ENCODE measurements around the gene INTS6. TPM values are rescaled to one million over a fixed set of nuclear protein-coding genes. Genes with fewer than 3 reads are reported as not detected.

The INTS6 gene
- total and polyA plus RNA-seq, 2 donors (not counting 1 experiment from before 2014, with no cell fraction given) = 15.4 to 74.7 TPM

DNA sequence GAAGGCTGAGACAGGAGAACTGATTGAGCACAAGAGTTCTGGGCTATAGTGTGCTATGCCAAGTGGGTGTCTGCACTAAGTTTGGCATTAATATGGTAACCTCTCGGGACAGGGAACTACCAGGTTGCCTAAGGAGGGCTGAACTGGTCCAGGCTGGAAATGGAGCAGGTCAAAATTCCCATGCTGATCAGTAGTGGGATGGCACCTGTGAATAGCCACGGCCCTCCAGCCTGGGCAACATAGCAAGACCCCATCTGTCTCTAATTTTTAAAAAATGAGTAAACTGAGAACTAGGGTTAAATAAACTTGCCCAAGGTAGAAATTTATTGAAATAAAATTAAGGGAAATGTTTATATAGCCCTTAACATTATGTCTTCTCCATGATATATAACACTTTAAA, 17.0 kb upstream of the INTS6 start:
- Histone ChIP-seq H3K4me2 (replicated peaks; ENCODE audit: low read depth, low read length, poor library complexity, severe bottlenecking) (no peak overlapping the region), H3K79me2 (ENCODE audit: control insufficient read depth, insufficient read depth, low read length) (no peaks in the 10 kb centered on the region), H4K20me1 (ENCODE audit: control insufficient read depth, insufficient read depth, low read length, poor library complexity, severe bottlenecking) (no peaks in the 10 kb centered on the region), H3K4me3 (ENCODE audit: control extremely low read depth in 1 of 5, extremely low read depth in 1 of 5, insufficient read depth in 1 of 5, low read depth in 2 of 5, low read length in 4 of 5) (no peak overlapping the region), H3K27ac (ENCODE audit: low read length in 2 of 2) (no peak overlapping the region), H2AFZ (ENCODE audit: insufficient read depth, low read depth, low read length, poor library complexity, severe bottlenecking) (no peak overlapping the region), H3K27me3 (replicated peaks in 1 of 4; ENCODE audit: control extremely low read depth in 1 of 4, control insufficient read depth in 3 of 4, insufficient read depth in 4 of 4, low read length in 3 of 4) (no peaks in the 10 kb centered on the region), H3K36me3 (replicated peaks in 1 of 2; ENCODE audit: control extremely low read depth in 1 of 2, control insufficient read depth in 1 of 2, extremely low read depth in 1 of 2, insufficient read depth in 2 of 2, low read length in 1 of 2) (no peaks in the 10 kb centered on the region), H3K4me1 (ENCODE audit: control insufficient read depth in 2 of 2, insufficient read depth in 2 of 2, low read length in 2 of 2) (no peaks in the 10 kb centered on the region), H3K9ac (ENCODE audit: low read length) (no peak overlapping the region), H3K9me3 (ENCODE audit: control extremely low read depth in 1 of 3, control insufficient read depth in 2 of 3, insufficient read depth in 1 of 3, low read length in 2 of 3) (no peaks in the 10 kb centered on the region)
- Mint-ChIP-seq H3K4me1 (no peaks in the 10 kb centered on the region), H3K4me3 (no peak overlapping the region), H3K27ac (no peak overlapping the region), H3K27me3 (no peaks in the 10 kb centered on the region), H3K9me3 (ENCODE audit: insufficient read depth) (no peaks in the 10 kb centered on the region)
- POLR2A ChIA-PET = no interaction called here
- DNase-seq (no peak), ATAC-seq (ENCODE audit: low read depth) (no peak)
- intact Hi-C loops (cut with micrococcal nuclease) = no loop called here
- CTCF ChIA-PET = no interaction called here
- TF ChIP-seq, protein P1, sequence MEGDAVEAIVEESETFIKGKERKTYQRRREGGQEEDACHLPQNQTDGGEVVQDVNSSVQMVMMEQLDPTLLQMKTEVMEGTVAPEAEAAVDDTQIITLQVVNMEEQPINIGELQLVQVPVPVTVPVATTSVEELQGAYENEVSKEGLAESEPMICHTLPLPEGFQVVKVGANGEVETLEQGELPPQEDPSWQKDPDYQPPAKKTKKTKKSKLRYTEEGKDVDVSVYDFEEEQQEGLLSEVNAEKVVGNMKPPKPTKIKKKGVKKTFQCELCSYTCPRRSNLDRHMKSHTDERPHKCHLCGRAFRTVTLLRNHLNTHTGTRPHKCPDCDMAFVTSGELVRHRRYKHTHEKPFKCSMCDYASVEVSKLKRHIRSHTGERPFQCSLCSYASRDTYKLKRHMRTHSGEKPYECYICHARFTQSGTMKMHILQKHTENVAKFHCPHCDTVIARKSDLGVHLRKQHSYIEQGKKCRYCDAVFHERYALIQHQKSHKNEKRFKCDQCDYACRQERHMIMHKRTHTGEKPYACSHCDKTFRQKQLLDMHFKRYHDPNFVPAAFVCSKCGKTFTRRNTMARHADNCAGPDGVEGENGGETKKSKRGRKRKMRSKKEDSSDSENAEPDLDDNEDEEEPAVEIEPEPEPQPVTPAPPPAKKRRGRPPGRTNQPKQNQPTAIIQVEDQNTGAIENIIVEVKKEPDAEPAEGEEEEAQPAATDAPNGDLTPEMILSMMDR (IDR thresholded peaks at IDR 0.05) = no peak
- TF ChIP-seq EZH2 (IDR thresholded peaks at IDR 0.05; ENCODE audit: borderline replicate concordance, insufficient read depth, low read depth, low read length, poor library complexity, severe bottlenecking) = no peak
- 100% methylated on average over 1 of the region's 2 CpGs for WGBS (ENCODE audit: insufficient coverage)

DNA sequence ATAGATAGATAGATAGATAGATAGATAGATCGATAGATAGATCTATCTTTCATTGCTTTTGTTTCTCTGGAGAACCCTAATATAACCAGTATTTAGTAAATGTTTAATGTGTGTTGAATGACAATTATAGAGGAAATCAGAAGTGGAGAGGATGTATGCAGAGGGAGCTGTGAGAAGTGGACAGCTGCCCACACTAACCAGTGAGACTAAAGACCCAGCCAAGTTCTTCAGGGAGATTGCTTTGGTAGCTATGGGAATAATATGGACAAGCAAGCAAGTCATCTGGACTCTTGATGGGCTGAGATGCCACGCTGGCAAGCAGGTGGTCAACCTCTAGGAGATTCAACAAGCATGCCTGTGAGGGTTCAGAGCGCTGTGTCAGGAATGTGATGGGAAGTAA, 14.9 kb upstream of the INTS6 start:
- no peaks in the 10 kb centered on the region for H3K9me3 ChIP-seq (ENCODE audit: control extremely low read depth in 1 of 3, control insufficient read depth in 2 of 3, insufficient read depth in 1 of 3, low read length in 2 of 3)
- no peaks in the 10 kb centered on the region for H3K36me3 ChIP-seq (replicated peaks in 1 of 2; ENCODE audit: control extremely low read depth in 1 of 2, control insufficient read depth in 1 of 2, extremely low read depth in 1 of 2, insufficient read depth in 2 of 2, low read length in 1 of 2)
- ChIA-PET POLR2A (no interaction called here), CTCF (no interaction called here)
- Mint-ChIP-seq H3K9me3 (ENCODE audit: insufficient read depth) (no peaks in the 10 kb centered on the region), H3K27me3 (no peaks in the 10 kb centered on the region), H3K27ac (no peak overlapping the region), H3K4me1 (no peaks in the 10 kb centered on the region), H3K4me3 (no peak overlapping the region)
- intact Hi-C loops (cut with micrococcal nuclease) = no loop called here
- TF ChIP-seq, protein P1 (IDR thresholded peaks at IDR 0.05) = no peak
- no peak for TF ChIP-seq EZH2 (IDR thresholded peaks at IDR 0.05; ENCODE audit: borderline replicate concordance, insufficient read depth, low read depth, low read length, poor library complexity, severe bottlenecking)
- WGBS (ENCODE audit: insufficient coverage) = 100% methylated on average over 1 of the region's 3 CpGs
- H3K27me3 ChIP-seq (replicated peaks in 1 of 4; ENCODE audit: control extremely low read depth in 1 of 4, control insufficient read depth in 3 of 4, insufficient read depth in 4 of 4, low read length in 3 of 4) = no peaks in the 10 kb centered on the region
- DNase-seq = no peak
- H3K27ac ChIP-seq (ENCODE audit: low read length in 2 of 2) = no peak overlapping the region
- H3K9ac ChIP-seq (ENCODE audit: low read length) = no peak overlapping the region
- no peaks in the 10 kb centered on the region for H4K20me1 ChIP-seq (ENCODE audit: control insufficient read depth, insufficient read depth, low read length, poor library complexity, severe bottlenecking)
- H3K4me2 ChIP-seq (replicated peaks; ENCODE audit: low read depth, low read length, poor library complexity, severe bottlenecking) = no peak overlapping the region
- ATAC-seq (ENCODE audit: low read depth) = no peak
- no peak overlapping the region for H2AFZ ChIP-seq (ENCODE audit: insufficient read depth, low read depth, low read length, poor library complexity, severe bottlenecking)
- no peaks in the 10 kb centered on the region for H3K79me2 ChIP-seq (ENCODE audit: control insufficient read depth, insufficient read depth, low read length)
- no peak overlapping the region for H3K4me3 ChIP-seq (ENCODE audit: control extremely low read depth in 1 of 5, extremely low read depth in 1 of 5, insufficient read depth in 1 of 5, low read depth in 2 of 5, low read length in 4 of 5)
- no peaks in the 10 kb centered on the region for H3K4me1 ChIP-seq (ENCODE audit: control insufficient read depth in 2 of 2, insufficient read depth in 2 of 2, low read length in 2 of 2)

Measured in B cell (primary cell).